Hepatic stellate cell (primary cell): ENCODE measurements around the gene TSPEAR.
"Not testable (repeated sequence)": the region's sequence is repeated elsewhere in the genome, so short reads cannot be mapped to it uniquely, and the experiment has no call there.

Source experiments
- DNase-seq: peaks from one replicate; pipeline ENCODE4 v3.0.0; 2011; ENCODE audit warnings: low spot score

TSPEAR gene

DNA sequence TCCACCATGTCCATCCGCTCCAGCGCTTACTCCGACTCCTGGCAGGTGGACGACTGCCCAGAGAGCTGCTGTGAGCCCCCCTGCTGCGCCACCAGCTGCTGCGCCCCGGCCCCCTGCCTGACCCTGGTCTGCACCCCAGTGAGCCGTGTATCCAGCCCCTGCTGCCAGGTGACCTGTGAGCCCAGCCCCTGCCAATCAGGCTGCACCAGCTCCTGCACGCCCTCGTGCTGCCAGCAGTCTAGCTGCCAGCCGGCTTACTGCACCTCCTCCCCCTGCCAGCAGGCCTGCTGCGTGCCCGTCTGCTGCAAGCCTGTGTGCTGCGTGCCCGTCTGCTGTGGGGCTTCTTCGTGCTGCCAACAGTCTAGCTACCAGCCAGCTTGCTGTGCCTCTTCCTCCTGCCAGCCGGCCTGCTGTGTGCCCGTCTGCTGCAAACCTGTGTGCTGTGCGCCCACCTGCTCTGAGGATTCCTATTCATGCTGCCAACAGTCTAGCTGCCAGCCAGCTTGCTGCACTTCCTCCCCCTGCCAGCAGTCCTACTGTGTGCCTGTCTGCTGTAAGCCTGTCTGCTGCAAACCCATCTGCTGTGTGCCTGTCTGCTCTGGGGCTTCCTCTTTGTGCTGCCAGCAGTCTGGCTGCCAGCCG is 84.1 kb downstream of the TSPEAR start:
- not testable (repeated sequence) for DNase-seq

GRCh38 chr21:44626673-44627143 is 84.7 kb downstream of the TSPEAR start, which contains the start of gene KRTAP10-9:
TSS of gene KRTAP10-9 (plus strand) at chr21:44627093. CDS start at chr21:44627172, 79 bp downstream.
- DNase-seq = no peak

GRCh38 chr21:44626262-44626661 is 85.1 kb downstream of the TSPEAR start:
- no peak for DNase-seq

- DNase-seq = no peak
These were observed 85.6 kb downstream of the TSPEAR start for GRCh38 chr21:44625756-44626155.

GRCh38 chr21:44623575-44623974 is 87.8 kb downstream of the TSPEAR start:
- DNase-seq = no peak

- DNase-seq = no peak
These were observed 91.5 kb downstream of the TSPEAR start for GRCh38 chr21:44619886-44620285.

GRCh38 chr21:44618909-44619308 is 92.5 kb downstream of the TSPEAR start:
- no peak for DNase-seq

DNA sequence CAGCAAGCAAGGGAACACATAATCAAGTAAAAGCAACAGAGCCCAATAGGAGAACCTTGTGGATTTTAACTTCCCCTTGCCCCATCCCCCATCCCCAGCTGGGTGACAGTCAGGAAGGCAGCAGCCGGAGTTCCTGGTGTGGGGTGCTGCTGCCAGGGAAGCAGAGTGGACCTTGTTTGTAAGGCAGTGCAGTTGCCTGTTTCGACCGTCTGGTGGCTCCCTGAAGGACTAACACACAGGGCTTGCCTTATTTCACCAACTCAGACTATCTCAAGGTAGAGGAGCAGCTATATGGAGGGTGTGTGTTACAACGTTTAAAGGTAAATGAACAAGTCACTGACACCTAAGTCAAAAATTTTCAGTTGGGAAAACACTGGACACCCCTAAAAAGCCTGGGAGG is 92.9 kb downstream of the TSPEAR start:
- peak; percentile 14 for DNase-seq

GRCh38 chr21:44617071-44617501 is 94.3 kb downstream of the TSPEAR start:
- DNase-seq = no peak

- DNase-seq = no peak
These were observed 94.8 kb downstream of the TSPEAR start for GRCh38 chr21:44616591-44616926.

DNA sequence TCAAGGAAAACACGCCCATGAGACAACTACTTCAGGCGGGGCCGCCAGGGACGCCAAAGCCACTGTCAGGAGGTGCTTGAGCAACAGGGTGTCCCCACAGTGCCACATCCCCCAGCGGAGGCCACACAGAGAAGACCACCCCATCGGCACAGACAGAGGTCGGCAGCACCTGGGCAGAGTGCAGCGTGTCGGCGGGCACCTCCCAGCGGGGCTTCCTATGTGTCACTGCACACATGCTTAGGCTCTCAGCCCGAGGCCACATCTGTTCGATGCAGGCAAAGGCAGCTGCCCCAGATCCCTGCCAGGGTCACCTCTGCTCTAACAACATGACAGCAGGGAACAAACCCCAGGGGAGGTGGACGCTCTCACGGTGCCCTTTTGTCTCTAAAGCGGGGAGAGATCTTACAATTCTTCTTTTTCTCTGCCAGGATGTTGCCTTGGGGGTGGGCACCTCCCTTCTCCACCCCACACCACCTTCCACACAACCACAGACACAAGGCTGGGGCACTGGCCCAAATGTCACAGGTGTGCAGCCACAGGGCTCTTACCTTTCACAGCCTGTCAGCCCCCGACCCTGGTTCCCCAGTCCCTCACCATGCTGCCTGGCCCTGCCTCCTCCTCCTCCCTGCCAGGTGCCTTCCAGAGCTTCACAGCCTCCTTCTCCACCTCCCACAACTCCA is 95.3 kb downstream of the TSPEAR start:
- no peak for DNase-seq

GRCh38 chr21:44615466-44615865 is 95.9 kb downstream of the TSPEAR start:
- DNase-seq = no peak

GRCh38 chr21:44614961-44615391 is 96.4 kb downstream of the TSPEAR start:
- no peak for DNase-seq

DNA sequence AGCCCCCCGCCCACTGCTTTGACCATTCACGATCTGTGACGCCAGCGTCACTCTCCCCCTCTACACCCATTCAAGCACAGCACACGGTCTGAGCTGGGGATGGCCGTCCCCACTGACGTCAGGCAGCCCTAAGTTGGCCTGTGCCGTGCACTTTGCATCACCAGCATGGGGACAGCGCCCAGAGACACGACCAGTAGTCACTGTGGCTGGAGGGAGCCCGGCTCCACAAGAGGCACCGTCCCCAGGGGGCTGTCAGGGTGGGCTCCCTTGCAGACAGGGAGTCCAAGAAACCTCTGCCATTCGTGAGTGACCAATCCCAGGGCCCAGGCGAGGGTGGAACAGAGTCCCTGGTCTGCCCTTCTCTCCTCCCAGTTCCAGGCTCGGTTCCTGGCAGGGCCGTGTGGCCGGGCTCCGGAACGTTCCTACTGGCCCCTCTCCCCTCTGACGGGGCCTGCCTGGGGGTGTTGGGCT is 97.2 kb downstream of the TSPEAR start:
- DNase-seq = no peak

- no peak for DNase-seq
These were observed 97.8 kb downstream of the TSPEAR start for GRCh38 chr21:44613386-44614155.

DNA sequence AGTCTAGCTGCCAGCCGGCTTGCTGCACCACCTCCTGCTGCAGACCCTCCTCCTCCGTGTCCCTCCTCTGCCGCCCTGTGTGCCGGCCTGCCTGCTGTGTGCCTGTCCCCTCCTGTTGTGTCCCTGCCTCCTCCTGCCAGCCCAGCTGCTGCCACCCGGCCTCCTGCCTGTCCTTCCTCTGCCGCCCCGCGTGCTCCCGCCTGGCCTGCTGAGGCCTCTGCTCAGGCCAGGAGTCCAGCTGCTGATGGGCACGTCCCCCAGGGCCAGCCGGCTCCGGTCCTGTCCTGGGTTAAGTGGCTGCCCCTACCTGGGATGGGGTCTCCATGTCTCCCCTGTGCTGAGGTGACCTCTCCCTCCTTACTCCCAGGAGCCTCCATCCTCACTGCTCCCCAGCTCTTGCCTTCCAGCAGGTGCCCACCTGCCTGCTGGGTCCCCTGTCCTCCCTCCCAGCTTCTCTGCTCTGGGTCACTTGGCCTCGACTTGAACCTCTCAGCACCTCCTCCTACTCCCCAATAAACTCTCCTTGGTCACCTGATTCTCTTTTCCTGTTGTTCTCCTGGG is 98.6 kb downstream of the TSPEAR start:
- no peak for DNase-seq

DNA sequence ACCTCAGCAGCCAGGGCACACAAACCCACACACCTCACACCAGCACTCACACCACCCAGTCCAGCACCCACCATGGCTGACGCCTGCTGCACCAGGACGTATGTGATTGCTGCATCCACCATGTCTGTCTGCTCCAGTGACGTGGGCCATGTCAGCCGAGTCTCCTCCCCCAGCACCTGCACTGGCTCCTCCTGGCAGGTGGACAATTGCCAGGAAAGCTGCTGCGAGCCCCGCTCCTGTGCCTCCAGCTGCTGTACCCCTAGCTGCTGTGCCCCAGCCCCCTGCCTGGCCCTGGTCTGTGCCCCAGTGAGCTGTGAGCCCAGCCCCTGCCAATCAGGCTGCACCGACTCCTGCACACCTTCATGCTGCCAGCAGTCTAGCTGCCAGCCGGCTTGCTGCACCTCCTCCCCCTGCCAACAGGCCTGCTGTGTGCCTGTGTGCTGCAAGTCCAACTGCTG is 99.3 kb downstream of the TSPEAR start, which contains the start of gene KRTAP10-8:
Gene KRTAP10-8 (plus strand): TSS at position 51 of the 458 bp plus-strand sequence. CDS start 22 bp downstream, at position 73.
- no peak for DNase-seq

- no peak for DNase-seq
These were observed 99.8 kb downstream of the TSPEAR start for GRCh38 chr21:44611551-44611950.

DNA sequence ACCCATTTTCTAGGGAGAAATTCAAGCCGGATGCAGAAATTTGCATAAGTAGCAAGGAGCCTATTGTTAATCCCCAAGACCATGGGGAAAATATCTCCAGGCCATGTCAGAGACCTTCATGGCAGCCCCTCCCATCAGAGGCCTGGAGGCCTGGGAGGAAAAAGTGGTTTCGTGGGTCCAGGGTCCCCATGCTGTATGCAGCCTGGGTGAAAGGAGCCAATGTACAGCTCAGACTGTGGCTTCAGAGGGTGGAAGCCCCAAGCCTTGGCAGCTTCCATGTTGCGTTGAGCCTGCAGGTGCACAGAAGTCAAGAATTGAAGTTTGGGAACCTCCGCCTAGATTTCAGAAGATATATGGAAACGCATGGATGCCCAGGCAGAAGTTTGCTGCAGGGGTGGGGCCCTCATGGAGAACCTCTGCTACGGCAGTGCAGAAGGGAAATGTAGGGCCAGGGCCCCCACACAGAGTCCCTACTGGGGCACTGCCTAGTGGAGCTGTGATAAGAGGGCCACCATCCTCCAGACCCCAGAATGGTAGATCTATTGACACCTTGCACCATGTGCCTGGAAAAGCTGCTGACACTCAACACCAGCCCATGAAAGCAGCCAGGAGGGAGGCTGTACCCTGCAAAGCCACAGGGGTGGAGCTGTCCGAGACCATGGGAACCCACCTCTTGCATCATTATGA is 101.1 kb downstream of the TSPEAR start:
- DNase-seq = not testable (repeated sequence)

DNA sequence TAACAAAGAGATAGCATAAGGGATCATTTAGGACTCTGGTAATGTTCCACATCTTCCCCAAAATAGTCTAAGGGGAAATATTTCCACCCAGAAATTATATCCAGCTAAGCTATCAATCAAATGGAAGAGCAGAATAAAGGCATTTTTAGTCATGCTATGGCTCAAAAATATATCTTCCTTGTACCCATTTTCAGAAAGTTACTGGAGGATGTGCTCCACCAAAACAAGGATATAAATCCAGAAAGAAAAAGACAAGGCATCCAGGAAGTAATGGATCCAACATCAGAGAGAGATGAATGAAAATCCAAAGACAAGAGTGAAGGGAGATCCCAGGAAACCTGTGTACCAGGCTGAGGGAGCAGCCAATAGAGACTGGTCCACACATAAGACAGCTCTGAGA is 102.2 kb downstream of the TSPEAR start:
- DNase-seq = no peak

DNA sequence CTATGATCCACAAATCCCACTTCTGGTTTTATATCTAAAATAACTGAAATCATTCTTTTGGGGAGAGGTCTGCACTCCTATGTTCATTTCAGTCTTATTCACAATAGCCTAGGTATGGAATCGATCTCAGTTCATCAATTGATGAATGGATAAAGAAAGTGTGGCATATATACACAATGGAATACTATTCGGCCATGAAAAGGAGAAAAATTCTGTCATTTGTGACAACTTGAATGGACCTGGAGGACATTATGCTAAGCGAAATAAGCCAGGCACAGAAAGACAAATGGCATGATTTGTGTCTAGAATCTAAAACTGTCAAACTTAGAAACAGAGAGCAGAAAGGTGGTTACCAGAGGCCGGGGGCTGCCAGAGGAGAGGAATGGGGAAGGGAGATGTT is 104.9 kb downstream of the TSPEAR start:
- no peak for DNase-seq

DNA sequence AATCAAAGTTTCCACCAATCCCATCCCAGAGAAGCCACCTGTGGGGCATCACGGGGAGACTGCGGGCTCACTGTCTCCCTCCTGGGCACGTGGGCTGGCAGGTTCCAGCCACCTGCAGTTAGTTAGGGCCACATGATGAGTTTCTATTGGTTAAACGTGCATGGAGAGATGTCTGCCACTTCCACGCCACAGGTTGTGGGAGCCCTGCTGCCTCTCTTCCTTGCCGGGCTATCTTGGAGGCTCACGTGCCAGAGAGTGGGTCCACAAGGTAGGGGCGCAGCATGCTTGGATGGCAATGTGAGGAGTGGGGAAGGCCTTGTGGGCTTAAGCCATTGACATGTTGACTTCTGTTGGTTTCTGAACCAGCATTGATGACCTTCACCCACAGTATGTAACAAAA is 107.5 kb downstream of the TSPEAR start:
- no peak for DNase-seq
